OCI-LY7 (cell line): Measurements from ENCODE around the gene KIDINS220.
"Not testable (repeated sequence)": the region's sequence is repeated elsewhere in the genome, so short reads cannot be mapped to it uniquely, and the experiment has no call there.

Experiments
- EZH2phosphoT487 ChIP-seq: fragments of 200-600 bp; sonication (generic); IDR thresholded peaks from 2 replicates; pipeline ENCODE4 v1.6.1; 2018; ENCODE audit warnings: low read depth, borderline replicate concordance, mild to moderate bottlenecking, mixed run types, antibody characterized with exemption, low read length, moderate library complexity, mixed read lengths
- TF ChIP-seq, protein P1 (sequence below): fragments of 200-600 bp; sonication (generic); conservative IDR thresholded peaks from 2 replicates; pipeline ENCODE4 v1.5.1; 2014; ENCODE audit warnings: mild to moderate bottlenecking, antibody characterized with exemption, low read length, moderate library complexity, mixed read lengths

- TF ChIP-seq, protein P1, sequence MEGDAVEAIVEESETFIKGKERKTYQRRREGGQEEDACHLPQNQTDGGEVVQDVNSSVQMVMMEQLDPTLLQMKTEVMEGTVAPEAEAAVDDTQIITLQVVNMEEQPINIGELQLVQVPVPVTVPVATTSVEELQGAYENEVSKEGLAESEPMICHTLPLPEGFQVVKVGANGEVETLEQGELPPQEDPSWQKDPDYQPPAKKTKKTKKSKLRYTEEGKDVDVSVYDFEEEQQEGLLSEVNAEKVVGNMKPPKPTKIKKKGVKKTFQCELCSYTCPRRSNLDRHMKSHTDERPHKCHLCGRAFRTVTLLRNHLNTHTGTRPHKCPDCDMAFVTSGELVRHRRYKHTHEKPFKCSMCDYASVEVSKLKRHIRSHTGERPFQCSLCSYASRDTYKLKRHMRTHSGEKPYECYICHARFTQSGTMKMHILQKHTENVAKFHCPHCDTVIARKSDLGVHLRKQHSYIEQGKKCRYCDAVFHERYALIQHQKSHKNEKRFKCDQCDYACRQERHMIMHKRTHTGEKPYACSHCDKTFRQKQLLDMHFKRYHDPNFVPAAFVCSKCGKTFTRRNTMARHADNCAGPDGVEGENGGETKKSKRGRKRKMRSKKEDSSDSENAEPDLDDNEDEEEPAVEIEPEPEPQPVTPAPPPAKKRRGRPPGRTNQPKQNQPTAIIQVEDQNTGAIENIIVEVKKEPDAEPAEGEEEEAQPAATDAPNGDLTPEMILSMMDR = not testable (repeated sequence)
- TF ChIP-seq EZH2phosphoT487 = not testable (repeated sequence)
Observed at GRCh38 chr2:8729101-8729500, 108.3 kb downstream of the KIDINS220 start.
